Kidney epithelial cell (primary cell): Measurements from ENCODE around the gene SSBP2. TPM values are rescaled to one million over a fixed set of nuclear protein-coding genes. Genes with fewer than 3 reads are reported as not detected.
"Not testable (repeated sequence)": the region's sequence is repeated elsewhere in the genome, so short reads cannot be mapped to it uniquely, and the experiment has no call there.

ENCODE experiments used
- DNase-seq: peaks from one replicate; pipeline ENCODE4 v3.0.0-alpha.2; 2010; ENCODE audit warnings: low read depth
- H3K27me3 ChIP-seq: 2 replicates; pipeline ENCODE4 v1.6.0; 2011; ENCODE audit warnings: low read length; ENCODE audit not compliant: control insufficient read depth, insufficient read depth
- H3K36me3 ChIP-seq: 2 replicates; pipeline ENCODE4 v1.5.1; 2011; ENCODE audit warnings: low read length; ENCODE audit not compliant: control insufficient read depth, insufficient read depth
- H3K4me3 ChIP-seq: 2 replicates; pipeline ENCODE4 v1.5.1; 2011; ENCODE audit warnings: low read depth, mild to moderate bottlenecking, control low read depth, low read length
- CTCF ChIP-seq: IDR thresholded peaks from 2 replicates; pipeline ENCODE4 v1.5.1; 2011; ENCODE audit warnings: mild to moderate bottlenecking, moderate library complexity, low read length, control low read depth, inconsistent platforms; ENCODE audit not compliant: insufficient read depth, poor library complexity, severe bottlenecking
- total RNA-seq: library from RNA; depleted of rRNA; stranded (reverse); fragments of >200 nt; gene quantifications from 2 replicates; pipeline ENCODE4 v1.2.3, GENCODE V29; 2015

Gene SSBP2
- total RNA-seq, 1 donor from 2014 or later, result 5.3 TPM

- DNase-seq, result no peak
- H3K27me3 ChIP-seq, result no peaks in the 10 kb centered on the region
- no peak overlapping the region for H3K4me3 ChIP-seq
- no peaks in the 10 kb centered on the region for H3K36me3 ChIP-seq
- no peak for TF ChIP-seq CTCF
Measured at GRCh38 chr5:81505672-81506071, 245.2 kb downstream of the SSBP2 start.

- not testable (repeated sequence) for H3K36me3 ChIP-seq, H3K4me3 ChIP-seq
Measured at GRCh38 chr5:81503602-81504001, 247.3 kb downstream of the SSBP2 start.

GRCh38 chr5:81495286-81495685, 255.6 kb downstream of the SSBP2 start:
- DNase-seq, result no peak
- Histone ChIP-seq H3K27me3 (no peaks in the 10 kb centered on the region), H3K4me3 (no peak overlapping the region), H3K36me3 (no peaks in the 10 kb centered on the region)
- no peak for TF ChIP-seq CTCF

More at GRCh38 chr5:81503602-81504001, 247.3 kb downstream of the SSBP2 start:
- not testable (repeated sequence) for H3K27me3 ChIP-seq, DNase-seq

DNA sequence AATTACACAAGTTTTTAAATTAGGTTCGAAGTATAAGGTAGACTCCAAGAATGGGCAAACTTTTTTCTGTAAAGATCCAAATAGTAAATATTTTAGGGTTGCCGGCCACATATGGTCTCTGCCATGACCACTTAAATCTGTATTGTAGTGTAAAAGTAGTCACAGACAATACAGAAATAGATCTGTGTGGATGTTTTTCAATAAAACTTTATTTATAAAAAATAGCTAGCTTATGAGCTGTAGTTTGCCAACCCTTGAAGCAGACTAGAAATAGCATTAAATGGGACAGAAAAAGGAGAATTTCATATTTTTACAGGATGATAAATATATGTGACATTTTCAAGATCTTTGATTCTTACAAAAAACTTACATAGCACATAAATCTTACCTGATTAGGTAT, 262.0 kb downstream of the SSBP2 start:
- no peak for DNase-seq
- no peak for TF ChIP-seq CTCF
- Histone ChIP-seq H3K27me3 (no peaks in the 10 kb centered on the region), H3K4me3 (no peak overlapping the region), H3K36me3 (no peaks in the 10 kb centered on the region)

GRCh38 chr5:81486711-81487110, 264.2 kb downstream of the SSBP2 start:
- no peak for DNase-seq
- Histone ChIP-seq H3K27me3 (no peaks in the 10 kb centered on the region), H3K4me3 (no peak overlapping the region), H3K36me3 (no peaks in the 10 kb centered on the region)
- TF ChIP-seq CTCF, result no peak

GRCh38 chr5:81482595-81482994, 268.3 kb downstream of the SSBP2 start:
- Histone ChIP-seq H3K27me3 (no peaks in the 10 kb centered on the region), H3K36me3 (no peaks in the 10 kb centered on the region), H3K4me3 (no peak overlapping the region)
- no peak for DNase-seq
- TF ChIP-seq CTCF, result no peak

DNA sequence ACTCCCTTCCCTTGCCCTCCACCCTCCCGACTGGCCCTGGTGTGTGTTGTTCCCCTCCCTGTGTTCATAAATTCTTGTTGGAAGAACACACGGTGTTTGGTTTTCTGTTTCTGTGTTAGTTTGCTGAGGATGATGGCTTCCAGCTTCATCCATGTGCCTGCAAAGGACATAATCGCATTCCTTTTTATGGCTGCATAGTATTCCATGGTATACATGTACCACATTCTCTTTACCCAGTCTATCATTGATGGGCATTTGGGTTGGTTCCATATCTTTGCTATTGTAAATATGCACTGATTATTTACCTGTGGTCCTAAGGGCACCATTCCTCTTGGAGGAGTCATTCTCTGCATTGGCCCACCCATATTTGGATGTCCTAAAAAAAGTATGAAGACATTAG, 277.5 kb downstream of the SSBP2 start:
- H3K27me3 ChIP-seq, H3K4me3 ChIP-seq, H3K36me3 ChIP-seq, DNase-seq: not testable (repeated sequence)
